Stomach smooth muscle (tissue), 2 donors: ENCODE data around the gene KCNQ5.

ENCODE experiments used
- H3K27ac ChIP-seq: one replicate; pipeline ENCODE4 v1.7.0; 2013; ENCODE audit warnings: mild to moderate bottlenecking, low read length, inconsistent platforms
- H3K27me3 ChIP-seq, 2 donors: one replicate each; pipeline ENCODE4 v1.7.0; 2013; ENCODE audit warnings: low read length in 2 of 2; ENCODE audit not compliant: insufficient read depth in 2 of 2, control insufficient read depth in 1 of 2
- H3K36me3 ChIP-seq, 2 donors: one replicate each; pipeline ENCODE4 v1.7.0; 2013; ENCODE audit warnings: low read length in 2 of 2; ENCODE audit not compliant: control insufficient read depth in 2 of 2, insufficient read depth in 2 of 2
- H3K4me1 ChIP-seq: one replicate; pipeline ENCODE4 v1.7.0; 2013; ENCODE audit warnings: low read length; ENCODE audit not compliant: control insufficient read depth, insufficient read depth
- H3K4me3 ChIP-seq, 2 donors: one replicate each; pipeline ENCODE4 v1.7.0; 2013; ENCODE audit warnings: low read length in 2 of 2
- H3K9ac ChIP-seq, 2 donors: one replicate each; pipeline ENCODE4 v1.7.0; 2013; ENCODE audit warnings: low read length in 2 of 2, mild to moderate bottlenecking in 1 of 2
- H3K9me3 ChIP-seq, 2 donors: one replicate each; pipeline ENCODE4 v1.7.0; 2013; ENCODE audit warnings: low read length in 2 of 2; ENCODE audit not compliant: control insufficient read depth in 2 of 2
- donor health status: healthy.
- donor health status: Pancreatic carcinoma.

Gene KCNQ5

DNA sequence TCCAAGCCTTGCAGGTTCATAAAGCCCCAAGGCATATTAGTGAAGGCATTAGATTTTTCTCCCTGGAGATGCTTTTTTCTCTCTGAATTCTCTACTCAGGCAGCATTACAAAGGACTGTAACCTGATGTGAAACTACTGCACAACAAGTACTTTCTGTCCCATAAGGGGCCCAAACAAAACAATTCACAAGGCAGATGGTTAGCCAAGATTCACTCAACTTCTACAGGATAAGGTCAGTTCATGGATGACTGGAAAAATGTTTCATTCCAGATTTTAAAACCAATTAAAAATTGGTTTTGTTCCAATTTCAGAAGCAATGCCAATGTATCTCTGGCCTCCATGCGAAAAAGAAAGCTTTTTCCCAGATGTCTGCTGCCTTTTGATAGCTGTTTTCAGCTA, 421.6 kb downstream of the KCNQ5 start:
- H3K9me3 ChIP-seq, result no peaks in the 10 kb centered on the region
- no peaks in the 10 kb centered on the region for H3K4me1 ChIP-seq
- H3K4me3 ChIP-seq, result no peak overlapping the region
- H3K27ac ChIP-seq, result no peak overlapping the region
- no peaks in the 10 kb centered on the region for H3K36me3 ChIP-seq
- no peak overlapping the region for H3K9ac ChIP-seq
- H3K27me3 ChIP-seq, result no peaks in the 10 kb centered on the region

- H3K4me1 ChIP-seq, result no peaks in the 10 kb centered on the region
- no peaks in the 10 kb centered on the region for H3K27me3 ChIP-seq
- no peaks in the 10 kb centered on the region for H3K9me3 ChIP-seq
- no peak overlapping the region for H3K27ac ChIP-seq
- no peak overlapping the region for H3K9ac ChIP-seq
- H3K36me3 ChIP-seq, result no peaks in the 10 kb centered on the region
- no peak overlapping the region for H3K4me3 ChIP-seq
Measured at GRCh38 chr6:73045609-73046008, 423.7 kb downstream of the KCNQ5 start.

GRCh38 chr6:73047801-73048200, 425.9 kb downstream of the KCNQ5 start:
- Histone ChIP-seq H3K4me1 (no peaks in the 10 kb centered on the region), H3K27me3 (no peaks in the 10 kb centered on the region), H3K9me3 (no peaks in the 10 kb centered on the region)

GRCh38 chr6:73049971-73050594, 428.2 kb downstream of the KCNQ5 start:
- H3K9ac ChIP-seq, result no peak overlapping the region
- no peak overlapping the region for H3K4me3 ChIP-seq
- H3K4me1 ChIP-seq, result no peaks in the 10 kb centered on the region
- H3K27me3 ChIP-seq, result no peaks in the 10 kb centered on the region
- H3K36me3 ChIP-seq, result no peaks in the 10 kb centered on the region
- H3K27ac ChIP-seq, result no peak overlapping the region
- no peaks in the 10 kb centered on the region for H3K9me3 ChIP-seq

More at GRCh38 chr6:73047801-73048200, 425.9 kb downstream of the KCNQ5 start:
- Histone ChIP-seq H3K27ac (no peak overlapping the region), H3K4me3 (no peak overlapping the region), H3K9ac (no peak overlapping the region), H3K36me3 (no peaks in the 10 kb centered on the region)

GRCh38 chr6:73050706-73051105, 428.8 kb downstream of the KCNQ5 start:
- no peak overlapping the region for H3K27ac ChIP-seq
- no peak overlapping the region for H3K9ac ChIP-seq
- H3K9me3 ChIP-seq, result no peaks in the 10 kb centered on the region
- no peaks in the 10 kb centered on the region for H3K27me3 ChIP-seq
- H3K36me3 ChIP-seq, result no peaks in the 10 kb centered on the region
- no peak overlapping the region for H3K4me3 ChIP-seq
- H3K4me1 ChIP-seq, result no peaks in the 10 kb centered on the region

DNA sequence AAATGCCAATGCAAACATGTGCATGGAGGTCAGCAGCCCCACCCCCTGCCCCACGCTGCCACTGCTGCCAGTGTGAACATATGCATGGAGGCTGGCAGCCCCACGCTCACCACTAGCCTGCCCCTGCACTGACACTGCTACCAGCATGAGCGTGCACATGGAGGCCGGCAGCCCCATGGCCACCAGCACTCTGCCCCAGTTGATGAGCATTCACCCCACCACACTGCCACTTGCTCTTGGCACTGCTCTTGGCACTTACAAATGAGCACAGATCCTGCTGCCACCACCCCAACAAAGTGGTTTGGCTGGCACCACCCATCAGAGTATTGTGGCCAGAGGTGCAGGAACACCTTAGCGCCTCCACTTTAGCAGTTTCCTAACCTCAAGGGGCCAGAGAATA, 429.3 kb downstream of the KCNQ5 start:
- H3K4me1 ChIP-seq, result no peaks in the 10 kb centered on the region
- no peak overlapping the region for H3K4me3 ChIP-seq
- no peak overlapping the region for H3K27ac ChIP-seq
- no peaks in the 10 kb centered on the region for H3K9me3 ChIP-seq
- H3K9ac ChIP-seq, result no peak overlapping the region
- no peaks in the 10 kb centered on the region for H3K27me3 ChIP-seq
- H3K36me3 ChIP-seq, result no peaks in the 10 kb centered on the region

GRCh38 chr6:73054958-73055357, 433.1 kb downstream of the KCNQ5 start:
- H3K27ac ChIP-seq, result no peak overlapping the region
- no peaks in the 10 kb centered on the region for H3K27me3 ChIP-seq
- H3K36me3 ChIP-seq, result no peaks in the 10 kb centered on the region
- H3K9me3 ChIP-seq, result no peaks in the 10 kb centered on the region
- no peak overlapping the region for H3K4me3 ChIP-seq
- H3K9ac ChIP-seq, result no peak overlapping the region
- no peaks in the 10 kb centered on the region for H3K4me1 ChIP-seq

DNA sequence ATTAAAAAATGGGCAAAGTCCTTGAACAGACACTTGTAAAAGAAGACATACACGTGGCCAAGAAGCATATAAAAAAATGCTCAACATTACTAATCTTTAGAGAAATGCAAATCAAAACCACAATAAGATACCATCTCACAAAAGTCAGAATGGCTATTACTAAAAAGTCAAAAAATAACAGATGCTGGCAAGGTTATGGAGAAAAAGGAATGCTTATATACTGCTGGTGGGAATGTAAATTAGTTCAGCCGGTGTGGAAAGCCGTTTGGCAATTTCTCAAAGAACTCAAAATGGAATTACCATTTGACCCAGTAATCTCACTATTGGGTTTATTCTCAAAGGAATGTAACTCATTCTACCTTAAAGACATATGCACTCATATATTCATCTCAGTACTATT, 436.9 kb downstream of the KCNQ5 start:
- Histone ChIP-seq H3K27ac (no peak overlapping the region), H3K4me3 (no peak overlapping the region), H3K9me3 (no peaks in the 10 kb centered on the region), H3K4me1 (no peaks in the 10 kb centered on the region), H3K36me3 (no peaks in the 10 kb centered on the region), H3K27me3 (no peaks in the 10 kb centered on the region), H3K9ac (no peak overlapping the region)

GRCh38 chr6:73062130-73062529, 440.3 kb downstream of the KCNQ5 start:
- no peak overlapping the region for H3K9ac ChIP-seq
- no peaks in the 10 kb centered on the region for H3K9me3 ChIP-seq
- H3K36me3 ChIP-seq, result no peaks in the 10 kb centered on the region
- no peak overlapping the region for H3K4me3 ChIP-seq
- H3K27ac ChIP-seq, result no peak overlapping the region
- H3K27me3 ChIP-seq, result no peaks in the 10 kb centered on the region
- no peaks in the 10 kb centered on the region for H3K4me1 ChIP-seq

GRCh38 chr6:73062837-73063236, 441.0 kb downstream of the KCNQ5 start:
- Histone ChIP-seq H3K27me3 (no peaks in the 10 kb centered on the region), H3K4me3 (no peak overlapping the region), H3K9me3 (no peaks in the 10 kb centered on the region), H3K4me1 (no peaks in the 10 kb centered on the region), H3K27ac (no peak overlapping the region), H3K9ac (no peak overlapping the region), H3K36me3 (no peaks in the 10 kb centered on the region)

GRCh38 chr6:73064266-73064665, 442.4 kb downstream of the KCNQ5 start:
- Histone ChIP-seq H3K27me3 (no peaks in the 10 kb centered on the region), H3K9ac (no peak overlapping the region), H3K4me1 (no peaks in the 10 kb centered on the region), H3K27ac (no peak overlapping the region), H3K36me3 (no peaks in the 10 kb centered on the region), H3K4me3 (no peak overlapping the region), H3K9me3 (no peaks in the 10 kb centered on the region)
